Measurements from ENCODE around the gene FGD2. TPM values are rescaled to one million over a fixed set of nuclear protein-coding genes. Genes with fewer than 3 reads are reported as not detected.

FGD2 gene
- total and polyA plus RNA-seq, 8 donors = 0.98 to 13.2 (median 2.8) TPM

GRCh38 chr6:36978421-36979346 is 26.8 kb upstream of the FGD2 start:
- FAIRE-seq (no peak), DNase-seq (no peak), ATAC-seq (no peak)
- intact Hi-C loops (cut with DNase I) = loop anchor here in 1 of 3 donors (10.0 kb wide), 1 partner anchor 74 kb away; no protein-coding TSS in a partner anchor
- WGBS, 2 donors = 80 to 83% methylated on average over 11 of the region's 11 CpGs
- H3K27ac ChIP-seq = peak overlapping the region in 2 of 4 donors; percentile 25 to 60
- peaks cover under 1 to 31% (median 16%) of the 10 kb centered on the region in 3 donors for H3K4me1 ChIP-seq
- no peak for TF ChIP-seq CTCF (IDR thresholded peaks at IDR 0.05)
- H3K27me3 ChIP-seq = no peaks in the 10 kb centered on the region
- peaks cover 5 to 43% (median 20%) of the 10 kb centered on the region in 3 donors for H3K36me3 ChIP-seq
- H3K4me3 ChIP-seq = no peak overlapping the region
- H3K9me3 ChIP-seq = no peaks in the 10 kb centered on the region

DNA sequence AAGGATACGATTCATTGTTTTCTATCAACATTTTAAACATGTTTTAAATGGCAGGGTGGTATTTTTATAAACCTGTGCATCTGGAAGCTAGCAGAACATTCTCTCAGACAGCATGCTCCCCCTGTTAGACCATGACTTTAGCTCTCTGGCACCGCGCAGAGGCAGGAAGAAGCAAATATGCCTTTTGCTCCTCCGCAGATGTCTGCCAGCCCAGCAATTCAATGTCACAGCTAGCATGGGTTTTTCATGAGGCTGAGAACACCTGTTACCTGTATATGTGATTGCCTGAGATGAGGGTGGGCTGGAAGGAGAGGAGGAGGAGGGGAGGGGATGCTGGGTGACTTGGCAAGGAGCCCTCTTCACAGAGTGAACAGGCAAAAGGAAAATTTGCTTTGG is 26.1 kb upstream of the FGD2 start:
- ATAC-seq (peak; percentile 78 to 93 (median 92)), FAIRE-seq (no peak), DNase-seq (peak in 4 of 6 donors; percentile 64 to 76 (median 70))
- Histone ChIP-seq H3K4me3 (no peak overlapping the region), H3K9me3 (no peaks in the 10 kb centered on the region), H3K4me1 (peaks cover 7 to 38% (median 18%) of the 10 kb centered on the region in 3 donors), H3K27ac (peak overlapping the region in 2 of 4 donors; percentile 60 to 62), H3K27me3 (no peaks in the 10 kb centered on the region), H3K36me3 (peaks cover 0 to 36% (median 18%) of the 10 kb centered on the region in 3 donors)
- WGBS, 2 donors = 18 to 25% methylated on average over 4 of the region's 4 CpGs
- intact Hi-C loops (cut with DNase I) = loop anchor here in 1 of 3 donors (10.0 kb wide), 1 partner anchor 75 kb away; no protein-coding TSS in a partner anchor
- peak in 3 of 4 donors; percentile 25 to 34 (median 32) for TF ChIP-seq CTCF (IDR thresholded peaks at IDR 0.05)

DNA sequence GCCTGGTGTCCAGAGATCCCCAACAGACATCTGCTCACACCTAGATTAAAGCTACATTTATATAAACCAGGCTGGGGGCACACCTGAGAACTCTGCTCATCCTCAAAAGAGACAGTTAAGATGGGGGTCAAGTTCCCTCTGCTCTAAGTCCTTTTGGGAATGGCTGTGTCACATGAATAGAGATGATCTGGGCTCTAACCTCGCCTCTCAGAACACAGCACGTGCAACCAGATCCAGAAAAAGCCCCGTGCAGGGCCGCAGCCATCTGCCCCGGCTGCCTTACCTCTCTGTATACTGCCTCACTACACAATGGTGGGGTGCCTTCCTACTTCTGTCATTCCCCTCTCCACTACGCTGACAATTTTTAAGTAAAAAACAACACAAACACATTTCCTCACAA is 25.3 kb upstream of the FGD2 start:
- Histone ChIP-seq H3K9me3 (no peaks in the 10 kb centered on the region), H3K4me3 (no peak overlapping the region), H3K27ac (peak overlapping the region in 2 of 4 donors; percentile 60 to 62), H3K27me3 (no peaks in the 10 kb centered on the region), H3K36me3 (peaks cover 0 to 29% (median 12%) of the 10 kb centered on the region in 3 donors), H3K4me1 (peaks cover 9 to 42% (median 20%) of the 10 kb centered on the region in 3 donors)
- ATAC-seq (peak in 1 of 4 donors; percentile 1), DNase-seq (no peak), FAIRE-seq (no peak)
- intact Hi-C loops (cut with DNase I) = no loop called here
- WGBS, 2 donors = 74 to 76% methylated on average over 6 of the region's 6 CpGs
- TF ChIP-seq CTCF (IDR thresholded peaks at IDR 0.05) = no peak

DNA sequence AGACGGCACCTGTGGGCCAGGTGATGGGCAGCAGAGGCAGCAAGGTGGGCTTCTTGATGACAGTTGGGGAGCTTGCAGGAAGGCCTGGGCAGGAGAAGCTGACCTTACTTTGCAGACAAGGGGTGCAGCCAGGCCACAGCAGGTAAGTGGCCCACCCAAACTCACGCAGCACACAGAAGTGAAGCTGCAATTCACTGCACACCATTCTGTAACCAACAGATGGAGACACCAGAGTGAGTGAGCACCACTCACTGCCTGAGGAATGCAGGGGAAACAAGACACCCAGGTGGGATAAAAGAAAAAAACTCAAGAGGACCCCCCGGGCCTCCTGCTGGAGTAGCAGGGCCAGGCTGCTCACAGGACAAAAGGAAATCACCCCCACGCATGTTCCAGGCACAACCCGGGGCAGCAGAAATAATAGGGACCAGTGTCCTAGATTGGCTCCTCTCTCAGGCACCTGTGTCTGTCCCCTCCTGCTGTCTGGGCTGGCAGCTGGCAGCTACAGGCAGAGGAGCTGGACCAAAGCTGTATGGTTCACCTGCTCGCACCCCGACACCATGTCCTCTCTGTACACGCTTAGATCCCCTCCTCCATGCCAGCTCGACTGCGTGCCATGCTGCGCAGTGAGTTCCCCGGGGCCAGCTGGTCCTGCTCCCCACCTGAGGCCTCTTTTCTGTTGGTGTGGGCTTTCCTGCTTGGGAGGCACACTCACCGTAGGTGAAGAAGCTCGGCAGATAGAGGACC is 24.4 kb upstream of the FGD2 start:
- TF ChIP-seq CTCF (IDR thresholded peaks at IDR 0.05) = no peak
- Histone ChIP-seq H3K27me3 (no peaks in the 10 kb centered on the region), H3K36me3 (peaks cover 0 to 19% (median 9%) of the 10 kb centered on the region in 3 donors), H3K4me1 (peaks cover 9 to 42% (median 20%) of the 10 kb centered on the region in 3 donors), H3K9me3 (no peaks in the 10 kb centered on the region), H3K27ac (peak overlapping the region in 2 of 4 donors; percentile 10 to 60), H3K4me3 (no peak overlapping the region)
- ATAC-seq = no peak
- intact Hi-C loops (cut with DNase I) = no loop called here
- no peak for DNase-seq
- FAIRE-seq = no peak
- whole genome bisulfite sequencing, 2 donors = 61 to 74% methylated on average over 14 of the region's 14 CpGs
